Suppressor macrophage (primary cell): ENCODE results near the gene CYP26B1.

ENCODE experiments used
- DNase-seq, 4 experiments: peaks; one replicate each; pipeline ENCODE4 v3.0.0-alpha.2; 2020 to 2022
- total RNA-seq, 17 experiments: gene quantifications; one replicate each; lab custom pipeline; 2026; ENCODE audit warnings: mixed read lengths in 6 of 17, inconsistent platforms in 3 of 17; lab: John Stamatoyannopoulos, UW

The CYP26B1 gene
- 0 to 1.4 (median 0) reads per million in 17 experiments for total RNA-seq

GRCh38 chr2:72147303-72147971 lies at the start of gene CYP26B1:
Gene CYP26B1 (minus strand): TSS chr2:72147862. CDS start chr2:72147834, 28 bp downstream.
- no peak for DNase-seq

DNA sequence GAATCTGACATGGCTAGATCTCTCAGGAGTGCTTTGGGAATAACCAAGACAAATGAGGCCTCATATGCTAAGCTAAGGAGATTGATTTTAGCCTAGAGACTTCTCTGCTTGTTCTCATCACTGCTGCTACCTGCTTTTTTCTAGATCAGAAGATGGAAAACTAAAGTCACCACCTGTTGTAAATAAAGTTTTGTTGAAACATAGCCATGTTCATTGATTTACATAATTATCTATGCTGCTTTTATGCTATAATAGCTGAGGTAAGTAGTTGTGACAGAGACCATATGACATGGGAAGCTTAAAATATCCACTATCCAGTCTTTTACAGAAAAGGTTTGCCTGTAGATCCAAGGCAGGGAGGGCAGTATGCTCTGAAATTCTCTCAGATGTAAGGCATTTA lies 46.1 kb upstream of the CYP26B1 start:
- no peak for DNase-seq

- DNase-seq, result no peak
These were observed 43.8 kb upstream of the CYP26B1 start for GRCh38 chr2:72191441-72191840.

- no peak for DNase-seq
These were observed 37.5 kb upstream of the CYP26B1 start for GRCh38 chr2:72185206-72185605.

DNA sequence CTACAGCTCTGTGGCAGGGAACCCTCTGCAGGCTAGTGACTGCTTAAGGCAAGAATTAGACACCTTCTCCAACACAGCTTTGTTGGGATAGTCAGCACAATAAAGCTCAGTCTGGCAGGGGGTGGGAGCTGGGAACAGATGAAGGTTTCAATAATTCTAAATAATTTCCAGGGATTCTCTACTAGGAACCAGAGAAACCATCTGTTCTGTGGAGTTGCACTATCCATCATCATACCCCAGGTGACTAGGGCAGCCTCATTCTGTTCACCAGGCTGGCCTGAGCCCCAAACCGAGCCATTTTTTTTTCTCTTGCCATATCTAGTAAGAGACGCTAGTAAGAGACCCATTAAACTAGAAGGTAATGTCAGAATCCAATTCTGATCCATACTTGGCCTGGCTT lies 35.8 kb upstream of the CYP26B1 start:
- no peak for DNase-seq

DNA sequence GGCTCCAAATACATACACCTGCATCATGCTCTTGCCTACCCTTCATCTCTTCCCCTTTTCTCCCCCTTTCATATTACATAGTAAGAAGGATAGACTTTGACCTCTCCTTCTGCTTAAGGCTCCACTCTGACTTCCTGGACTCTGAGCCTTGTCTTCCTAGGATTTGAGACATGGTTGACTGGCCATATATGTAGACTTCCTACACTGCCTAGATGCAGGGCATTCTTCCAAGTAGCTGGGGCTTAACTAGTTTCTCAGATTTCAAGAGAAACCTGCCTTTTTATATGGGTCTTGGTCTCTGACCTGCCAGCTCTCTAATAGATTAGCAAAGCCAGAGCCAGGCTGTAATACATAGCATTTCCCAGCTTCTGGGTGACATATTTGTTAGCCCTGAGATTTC lies 35.4 kb upstream of the CYP26B1 start:
- DNase-seq, result no peak

DNA sequence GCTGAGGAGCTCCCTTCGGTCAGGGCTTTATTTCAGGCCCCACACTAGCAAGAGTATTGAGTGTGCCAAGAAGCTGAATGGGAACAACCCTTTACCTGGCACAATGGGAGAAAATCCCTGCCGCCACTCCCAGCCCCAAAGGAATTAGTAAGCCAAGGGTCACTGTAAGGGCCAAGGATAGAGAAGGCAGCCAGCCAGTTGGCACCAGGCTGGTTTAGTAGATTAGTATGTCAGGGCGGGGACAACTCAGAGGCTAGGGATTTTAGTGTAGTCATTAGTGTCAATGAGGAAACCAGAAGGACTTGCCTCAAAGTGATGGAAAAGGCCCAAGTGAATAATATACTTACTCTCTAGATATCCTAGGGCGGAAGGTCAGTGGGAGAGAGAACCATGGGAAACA lies 34.9 kb upstream of the CYP26B1 start:
- no peak for DNase-seq

DNA sequence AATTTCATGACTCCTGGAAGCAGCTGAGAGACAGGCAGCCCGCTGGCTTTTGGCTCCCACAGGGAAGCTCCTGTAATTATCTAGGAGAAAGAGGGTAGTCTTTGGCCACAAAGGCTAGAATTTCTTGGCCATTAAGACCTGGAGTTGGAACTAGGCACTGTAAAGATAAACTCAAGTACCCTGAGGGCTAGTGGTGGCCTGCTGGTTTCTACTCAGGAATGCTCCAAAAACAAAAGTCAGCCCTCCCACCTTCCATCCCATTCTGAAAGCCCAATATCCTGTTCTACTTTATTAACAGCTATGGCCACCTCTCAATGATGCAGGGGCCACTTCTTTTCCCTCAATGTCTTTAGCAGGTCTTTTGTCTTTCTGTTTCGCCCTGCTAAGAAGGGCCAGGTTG lies 34.0 kb upstream of the CYP26B1 start:
- DNase-seq, result no peak

GRCh38 chr2:72180351-72180750 lies 32.7 kb upstream of the CYP26B1 start:
- DNase-seq, result no peak

DNA sequence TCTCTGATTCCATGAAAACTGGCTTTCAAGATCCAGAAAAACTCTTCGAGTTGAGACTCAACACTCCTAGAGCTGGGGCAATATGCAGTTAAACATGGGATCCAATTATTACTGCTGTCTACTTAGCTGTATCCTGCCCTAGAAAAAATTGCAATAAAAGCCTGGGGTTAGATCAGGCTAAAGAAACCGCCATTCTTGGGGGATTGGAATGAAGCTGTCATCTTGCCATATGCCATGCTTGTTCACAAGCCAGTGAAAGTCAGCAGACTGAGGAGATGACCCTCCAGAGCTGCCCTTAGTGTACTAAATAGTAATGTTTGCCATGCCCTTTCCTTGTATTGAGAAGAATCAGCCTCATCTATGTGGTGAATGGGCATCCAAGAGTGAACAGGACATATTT lies 30.9 kb upstream of the CYP26B1 start:
- DNase-seq, result no peak

GRCh38 chr2:72176281-72176680 lies 28.6 kb upstream of the CYP26B1 start:
- DNase-seq, result no peak

GRCh38 chr2:72175636-72176035 lies 28.0 kb upstream of the CYP26B1 start:
- DNase-seq, result no peak

GRCh38 chr2:72173640-72174321 lies 26.1 kb upstream of the CYP26B1 start:
- DNase-seq, result no peak

- no peak for DNase-seq
These were observed 24.8 kb upstream of the CYP26B1 start for GRCh38 chr2:72172478-72172877.

GRCh38 chr2:72166279-72166678 lies 18.6 kb upstream of the CYP26B1 start:
- no peak for DNase-seq

- DNase-seq, result no peak
These were observed 18.1 kb upstream of the CYP26B1 start for GRCh38 chr2:72165792-72166191.

DNA sequence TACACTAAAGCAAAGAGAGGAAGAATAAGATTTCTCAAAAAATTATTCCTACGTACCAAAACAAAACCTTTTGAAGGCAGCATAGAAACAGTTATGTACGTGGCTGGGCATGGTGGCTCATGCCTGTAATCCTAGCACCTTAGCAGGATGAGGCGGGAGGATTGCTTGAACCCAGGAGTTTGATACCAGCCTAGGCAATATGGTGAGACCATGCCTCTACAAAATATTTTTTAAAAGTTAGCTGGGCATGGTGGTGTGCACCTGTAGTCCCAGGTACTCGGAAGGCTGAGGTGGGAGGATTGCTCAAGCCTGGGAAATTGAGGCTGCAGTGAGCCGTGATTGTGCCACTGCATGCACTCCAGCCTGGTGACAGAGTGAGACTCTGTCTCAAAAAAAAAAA lies 14.9 kb upstream of the CYP26B1 start:
- DNase-seq, result no peak

DNA sequence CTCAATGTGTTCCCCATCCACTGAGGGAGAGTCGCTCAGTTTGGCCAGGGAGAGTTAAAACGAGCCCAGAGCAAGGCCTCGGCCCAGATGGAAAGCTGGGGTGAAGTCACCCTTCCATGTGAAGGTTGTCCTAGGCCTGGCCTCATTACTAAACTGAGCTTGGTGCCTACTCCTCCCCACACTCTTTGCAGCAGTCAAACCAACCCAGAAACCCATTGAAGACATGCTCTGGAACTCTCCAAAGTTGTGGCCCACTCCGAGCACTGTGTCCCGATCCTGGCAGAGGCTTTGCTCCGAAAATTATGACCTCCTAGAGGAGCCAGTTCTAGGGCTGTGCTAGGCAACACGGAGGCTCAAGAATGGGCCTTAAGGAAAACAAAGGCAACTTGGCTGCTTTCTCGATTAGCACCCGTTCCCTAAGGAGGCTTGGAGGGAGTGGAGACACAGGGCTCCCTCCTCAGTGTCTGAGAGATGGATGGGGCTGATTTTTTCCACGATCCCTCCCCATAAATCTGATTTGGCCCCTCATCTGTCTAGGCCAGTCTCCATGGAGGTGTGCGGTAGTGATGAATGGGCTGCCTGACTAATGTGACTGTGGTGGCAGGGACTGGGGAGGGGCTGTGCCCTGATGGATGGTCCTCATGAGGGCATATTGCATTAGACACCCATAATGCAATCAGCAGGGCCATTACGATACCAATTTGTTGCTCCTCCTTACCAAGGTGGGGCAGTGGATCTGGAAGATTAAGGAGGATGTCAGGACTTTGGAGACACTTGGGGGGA lies 11.7 kb upstream of the CYP26B1 start:
- DNase-seq, result no peak

DNA sequence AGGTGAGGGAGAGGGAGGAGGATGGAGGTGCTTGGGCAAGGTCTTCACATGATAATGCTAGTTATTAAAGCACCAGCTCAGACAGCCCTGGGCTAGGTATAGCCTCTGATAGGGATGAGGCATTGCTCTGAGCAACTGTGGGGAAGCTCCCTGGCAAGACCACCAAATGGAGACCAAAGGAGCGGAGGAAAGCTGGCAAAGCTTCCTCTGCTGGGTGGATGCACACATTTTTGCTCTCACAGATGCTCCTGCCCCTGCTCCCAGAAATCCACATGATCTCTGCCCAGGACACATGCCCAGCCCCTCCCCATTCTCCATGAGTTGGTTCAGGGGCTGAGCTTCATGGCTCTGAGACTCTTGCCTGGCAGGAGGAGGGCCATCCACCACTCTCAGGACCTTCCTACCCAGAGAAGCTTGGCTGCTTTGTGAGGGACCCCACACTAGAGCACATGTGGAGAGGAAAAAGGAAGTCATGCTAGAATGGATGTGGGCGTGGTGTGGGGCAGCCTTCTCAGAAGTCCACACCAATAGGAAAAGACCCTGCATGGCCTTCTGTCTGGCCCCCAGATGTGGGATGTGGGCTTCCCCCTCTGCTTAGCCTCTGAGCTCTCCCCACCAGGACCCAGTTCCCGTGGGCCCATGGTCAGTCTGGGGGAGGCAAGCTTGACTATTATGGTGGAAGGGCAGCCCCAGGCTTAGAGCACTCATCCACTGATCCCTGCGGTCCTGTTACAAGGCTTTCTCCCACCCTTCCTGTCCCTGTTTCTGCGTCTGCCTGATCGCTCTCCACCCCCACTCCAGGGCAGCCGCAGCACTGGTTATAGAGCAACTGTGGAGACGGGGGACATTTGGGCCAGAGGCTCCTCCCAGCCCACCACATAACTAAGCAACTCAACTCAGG lies 10.5 kb upstream of the CYP26B1 start:
- no peak for DNase-seq

DNA sequence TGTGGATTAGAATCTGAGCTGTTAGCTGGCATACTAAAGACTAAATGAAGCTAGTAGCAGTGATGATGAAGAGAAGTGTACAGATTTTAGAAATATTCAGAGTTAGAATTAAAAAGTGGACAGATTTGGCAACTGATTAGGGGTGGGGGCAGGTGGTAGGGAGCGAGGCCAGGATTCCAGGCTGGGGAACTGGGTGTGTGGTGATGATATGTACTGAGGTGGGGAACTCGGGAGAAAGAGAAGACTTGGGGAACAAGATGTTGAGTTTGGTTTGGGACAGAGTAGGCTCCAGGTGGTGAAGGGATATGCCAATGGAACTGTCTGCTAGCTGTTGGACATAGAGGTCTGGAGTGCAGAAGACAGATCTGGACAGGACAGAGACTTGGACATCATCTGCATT lies 9.2 kb upstream of the CYP26B1 start:
- DNase-seq, result no peak

GRCh38 chr2:72155737-72156136 lies 8.1 kb upstream of the CYP26B1 start:
- DNase-seq, result no peak

DNA sequence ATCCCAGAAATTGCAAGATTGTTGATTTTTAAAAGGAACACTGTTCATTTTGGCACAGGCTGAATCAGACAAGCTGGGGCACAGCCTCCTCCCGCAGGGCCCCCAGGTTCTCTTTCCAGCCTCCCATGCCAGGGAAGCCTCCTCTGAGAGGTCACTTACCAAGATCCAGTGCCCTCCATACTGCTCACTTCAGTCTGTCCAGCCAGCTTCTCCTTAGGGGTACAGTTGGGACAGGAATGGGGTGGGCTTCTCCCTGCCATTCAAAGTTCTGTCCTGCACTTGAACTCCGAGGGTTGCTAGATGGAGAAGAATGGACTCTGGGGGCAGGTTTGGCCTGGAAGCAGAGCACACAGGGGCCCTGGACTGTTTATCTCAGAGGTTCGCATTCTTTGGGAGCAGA lies 7.5 kb upstream of the CYP26B1 start:
- no peak for DNase-seq
